ENCODE results near the gene MORN4.
"Not testable (repeated sequence)": the region's sequence is repeated elsewhere in the genome, so short reads cannot be mapped to it uniquely, and the experiment has no call there.

The MORN4 gene

DNA sequence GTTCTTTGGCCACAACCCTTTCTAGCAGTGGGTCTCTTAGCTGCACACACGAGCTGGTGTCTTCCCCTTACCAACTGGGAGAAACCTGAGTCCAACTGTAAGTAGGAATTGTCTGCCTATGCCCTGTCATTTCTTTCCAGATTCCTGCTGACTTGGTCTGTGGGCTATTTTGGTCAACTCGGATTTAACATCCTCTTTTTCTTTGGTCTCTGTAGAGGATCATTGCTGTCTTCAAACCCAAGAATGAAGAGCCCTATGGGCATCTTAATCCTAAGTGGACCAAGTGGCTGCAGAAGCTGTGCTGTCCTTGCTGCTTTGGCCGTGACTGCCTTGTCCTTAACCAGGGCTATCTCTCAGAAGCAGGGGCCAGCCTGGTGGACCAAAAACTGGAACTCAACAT lies 17.4 kb upstream of the MORN4 start:
- H3K27ac ChIP-seq: no peak overlapping the region
- TF ChIP-seq CTCF (IDR thresholded peaks at IDR 0.05) (no peak), ZFX (IDR thresholded peaks at IDR 0.05; ENCODE audit: borderline replicate concordance) (no peak)

DNA sequence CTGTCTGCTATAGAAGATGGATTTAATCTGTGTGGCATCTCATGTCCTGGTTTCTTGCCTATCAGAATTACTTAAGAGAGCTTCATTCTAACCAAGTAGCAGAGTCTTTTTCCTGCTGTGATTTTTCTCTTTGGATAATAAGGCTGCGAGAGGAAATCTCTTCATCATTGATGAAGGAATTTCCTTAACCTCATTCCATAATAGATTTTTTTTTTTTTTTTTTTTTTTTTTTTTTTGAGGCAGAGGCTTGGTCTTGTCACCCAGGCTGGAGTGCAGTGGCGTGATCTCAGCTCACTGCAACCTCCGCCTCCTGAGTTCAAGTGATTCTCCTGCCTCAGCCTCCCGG lies 16.1 kb upstream of the MORN4 start:
- not testable (repeated sequence) for H3K27ac ChIP-seq

GRCh38 chr10:97648562-97649404 lies 15.5 kb upstream of the MORN4 start:
- TF ChIP-seq CTCF (IDR thresholded peaks at IDR 0.05): no peak
- TF ChIP-seq ZFX (IDR thresholded peaks at IDR 0.05; ENCODE audit: borderline replicate concordance): no peak
- no peak overlapping the region for H3K27ac ChIP-seq

- TF ChIP-seq ZFX (IDR thresholded peaks at IDR 0.05; ENCODE audit: borderline replicate concordance): no peak
- no peak for TF ChIP-seq CTCF (IDR thresholded peaks at IDR 0.05)
- no peak overlapping the region for H3K27ac ChIP-seq
These were observed 14.3 kb upstream of the MORN4 start for GRCh38 chr10:97647556-97647955.

- TF ChIP-seq CTCF (IDR thresholded peaks at IDR 0.05): no peak
- no peak for TF ChIP-seq ZFX (IDR thresholded peaks at IDR 0.05; ENCODE audit: borderline replicate concordance)
- no peak overlapping the region for H3K27ac ChIP-seq
These were observed 11.6 kb upstream of the MORN4 start for GRCh38 chr10:97644936-97645335.

GRCh38 chr10:97643441-97643985 lies 10.2 kb upstream of the MORN4 start:
- H3K27ac ChIP-seq: no peak overlapping the region; the same call in 1 of the 2 replicates
- no peak for TF ChIP-seq CTCF (IDR thresholded peaks at IDR 0.05)
- no peak for TF ChIP-seq ZFX (IDR thresholded peaks at IDR 0.05; ENCODE audit: borderline replicate concordance)

DNA sequence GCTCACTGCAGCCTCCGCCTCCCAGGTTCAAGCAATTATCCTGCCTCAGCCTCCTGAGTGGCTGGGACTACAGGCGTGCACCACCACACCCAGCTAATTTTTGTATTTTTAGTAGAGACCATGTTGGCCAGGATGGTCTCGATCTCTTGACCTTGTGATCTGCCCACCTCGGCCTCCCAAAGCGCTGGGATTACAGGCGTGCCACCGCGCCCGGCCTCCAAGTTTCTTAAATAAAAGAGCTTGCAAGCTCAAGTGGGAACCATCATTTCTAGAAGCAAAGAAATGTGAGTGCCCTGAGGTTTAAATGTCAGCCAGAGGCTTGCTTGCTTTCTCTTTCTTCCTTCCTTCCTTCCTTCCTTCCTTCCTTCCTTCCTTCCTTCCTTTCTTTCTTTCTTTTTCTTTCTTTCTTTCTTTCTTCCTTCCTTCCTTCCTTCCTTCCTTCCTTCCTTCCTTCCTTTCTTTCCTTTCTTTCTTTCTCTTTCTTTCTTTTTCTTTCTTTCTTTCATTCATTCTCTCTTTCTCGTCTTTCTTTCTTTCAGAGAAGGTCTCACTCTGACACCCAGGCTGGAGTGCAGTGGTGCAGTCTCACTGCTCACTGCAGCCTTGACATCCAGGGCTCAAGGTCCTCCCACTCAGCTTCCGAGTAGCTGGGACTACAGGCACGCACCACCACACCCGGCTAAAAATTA lies 9.3 kb upstream of the MORN4 start:
- not testable (repeated sequence) for H3K27ac ChIP-seq

Data from 22Rv1 (cell line).